HL-60 (cell line): ENCODE results near the gene ARL8A.
A peak's percentile ranks its signal among the peaks of the same experiment; 100 is the strongest.
"Not testable (repeated sequence)": the region's sequence is repeated elsewhere in the genome, so short reads cannot be mapped to it uniquely, and the experiment has no call there.

Experiments used
- DNase-seq, 2 experiments: peaks; one replicate each; pipeline ENCODE4 v3.0.0-alpha.2; 2010 to 2020; ENCODE audit warnings: low read depth in 1 of 2, low spot score in 1 of 2
- H3K27ac ChIP-seq: fragments of 250-450 bp; sonication (Bioruptor Pico); replicated peaks from 2 replicates; pipeline ENCODE4 v1.5.1; 2020; ENCODE audit warnings: mild to moderate bottlenecking, moderate library complexity
- H3K27me3 ChIP-seq: fragments of 250-450 bp; sonication (Bioruptor Pico); 2 replicates; pipeline ENCODE4 v1.5.1; 2021; ENCODE audit warnings: mild to moderate bottlenecking, moderate library complexity; ENCODE audit not compliant: insufficient read depth, poor library complexity, severe bottlenecking
- H3K4me3 ChIP-seq: replicated peaks from 2 replicates; pipeline ENCODE4 v1.5.1; 2011; ENCODE audit warnings: mild to moderate bottlenecking, control low read depth, low read length; ENCODE audit not compliant: insufficient read depth
- GABPA ChIP-seq: IDR thresholded peaks from 2 replicates; pipeline ENCODE4 v1.6.1; 2012; ENCODE audit warnings: low read depth
- POLR2AphosphoS5 ChIP-seq: IDR thresholded peaks from 2 replicates; pipeline ENCODE4 v1.6.1; 2012; ENCODE audit warnings: low read depth
- SPI1 ChIP-seq: IDR thresholded peaks from 2 replicates; pipeline ENCODE4 v1.6.1; 2012; ENCODE audit warnings: low read depth, mild to moderate bottlenecking, borderline replicate concordance
- TF ChIP-seq, protein P1 (sequence below): IDR thresholded peaks from one replicate; pipeline ENCODE4 v1.5.1; 2011; ENCODE audit warnings: low read length, control low read depth, inconsistent platforms; ENCODE audit not compliant: insufficient read depth
- TF ChIP-seq, protein P2 (sequence below): IDR thresholded peaks from 2 replicates; pipeline ENCODE4 v1.6.1; 2012; ENCODE audit warnings: low read depth; ENCODE audit not compliant: insufficient replicate concordance

The ARL8A gene

DNA sequence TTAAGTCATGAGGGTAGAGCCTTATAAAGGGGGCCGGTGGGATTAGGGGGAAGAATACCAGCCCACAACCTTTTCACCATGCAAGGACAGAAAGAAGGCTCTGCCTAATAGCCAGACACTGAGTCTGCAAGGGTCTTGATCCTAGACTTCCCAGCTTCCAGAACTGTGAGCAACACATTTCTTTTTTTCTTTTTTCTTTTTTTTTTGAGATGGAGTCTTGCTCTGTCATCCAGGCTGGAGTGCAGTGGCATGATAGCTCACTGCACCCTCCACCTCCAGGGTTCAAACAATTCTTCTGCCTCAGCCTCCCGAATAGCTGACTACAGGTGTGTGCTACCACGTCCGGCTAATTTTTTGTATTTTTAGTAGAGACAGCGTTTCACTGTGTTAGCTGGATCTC is 1.7 kb upstream of the ARL8A start:
- 0 out of 2 replicates have a peak, but pooled peaks have one; percentile 17 for TF ChIP-seq POLR2AphosphoS5
- TF ChIP-seq, protein P1, sequence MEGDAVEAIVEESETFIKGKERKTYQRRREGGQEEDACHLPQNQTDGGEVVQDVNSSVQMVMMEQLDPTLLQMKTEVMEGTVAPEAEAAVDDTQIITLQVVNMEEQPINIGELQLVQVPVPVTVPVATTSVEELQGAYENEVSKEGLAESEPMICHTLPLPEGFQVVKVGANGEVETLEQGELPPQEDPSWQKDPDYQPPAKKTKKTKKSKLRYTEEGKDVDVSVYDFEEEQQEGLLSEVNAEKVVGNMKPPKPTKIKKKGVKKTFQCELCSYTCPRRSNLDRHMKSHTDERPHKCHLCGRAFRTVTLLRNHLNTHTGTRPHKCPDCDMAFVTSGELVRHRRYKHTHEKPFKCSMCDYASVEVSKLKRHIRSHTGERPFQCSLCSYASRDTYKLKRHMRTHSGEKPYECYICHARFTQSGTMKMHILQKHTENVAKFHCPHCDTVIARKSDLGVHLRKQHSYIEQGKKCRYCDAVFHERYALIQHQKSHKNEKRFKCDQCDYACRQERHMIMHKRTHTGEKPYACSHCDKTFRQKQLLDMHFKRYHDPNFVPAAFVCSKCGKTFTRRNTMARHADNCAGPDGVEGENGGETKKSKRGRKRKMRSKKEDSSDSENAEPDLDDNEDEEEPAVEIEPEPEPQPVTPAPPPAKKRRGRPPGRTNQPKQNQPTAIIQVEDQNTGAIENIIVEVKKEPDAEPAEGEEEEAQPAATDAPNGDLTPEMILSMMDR = no peak
- Histone ChIP-seq H3K27me3 (no peaks in the 10 kb centered on the region), H3K27ac (no peak overlapping the region), H3K4me3 (no peak overlapping the region)
- no peak for DNase-seq

DNA sequence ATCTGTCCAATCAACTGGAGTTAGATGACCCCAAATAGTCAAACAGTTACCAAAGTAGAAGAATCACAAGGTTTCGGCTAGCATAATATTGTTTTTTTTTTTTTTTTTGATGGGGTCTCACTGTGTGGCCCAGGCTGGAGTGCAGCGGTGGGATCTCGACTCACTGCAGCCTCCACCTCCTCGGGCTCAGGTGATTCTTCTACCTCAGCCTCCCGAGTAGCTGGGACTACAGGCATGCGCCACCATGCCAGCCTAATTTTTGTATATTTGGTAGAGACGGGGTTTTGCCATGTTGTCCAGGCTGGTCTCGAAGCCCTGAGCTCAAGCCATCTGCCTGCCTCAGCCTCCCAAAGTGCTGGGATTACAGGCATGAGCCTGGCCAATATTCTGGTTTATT is 1.2 kb upstream of the ARL8A start:
- DNase-seq, H3K27ac ChIP-seq, H3K27me3 ChIP-seq, H3K4me3 ChIP-seq: not testable (repeated sequence)
- TF ChIP-seq POLR2AphosphoS5 = peak; percentile 82

DNA sequence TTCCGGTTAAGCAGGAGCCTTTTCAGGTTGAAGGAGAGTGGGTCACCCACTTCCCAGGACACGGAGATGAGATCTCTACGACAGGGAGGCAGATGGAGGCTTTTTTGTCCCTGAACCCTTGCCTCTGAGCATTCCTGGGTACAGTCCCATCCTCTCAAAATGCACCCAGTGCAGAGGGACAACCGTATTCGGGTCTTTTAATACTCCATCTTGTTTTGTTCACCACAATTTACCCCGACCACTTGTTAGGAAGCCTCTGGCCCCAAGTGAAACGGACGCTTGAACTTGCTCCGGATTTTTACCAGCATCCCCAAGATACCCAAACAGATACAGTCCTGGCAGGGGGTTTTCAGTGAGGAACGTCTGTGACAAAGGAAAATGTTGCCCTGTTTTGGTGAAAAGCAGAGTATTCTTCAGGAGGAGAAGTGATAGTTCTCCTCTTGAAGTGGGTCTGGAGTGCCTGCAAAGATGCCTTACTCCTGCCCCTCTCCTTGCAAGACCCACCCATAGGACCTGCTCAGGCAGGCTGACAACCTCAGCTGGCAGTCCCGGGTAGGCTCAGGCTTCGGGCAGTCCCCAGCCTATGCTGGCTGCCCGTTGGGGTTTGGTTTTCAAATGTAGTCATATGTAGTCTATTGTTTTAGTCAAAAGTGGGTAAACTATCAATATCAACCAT is 669 bp upstream of the ARL8A start:
- peak in 1 of 2 experiments; percentile 49 for DNase-seq
- peak overlapping the region; percentile 87 for H3K4me3 ChIP-seq
- no peaks in the 10 kb centered on the region for H3K27me3 ChIP-seq
- TF ChIP-seq SPI1 (no peak), GABPA (no peak), POLR2AphosphoS5 (no peak; the same call in 1 of the 2 replicates)
- TF ChIP-seq, protein P1 = no peak
- TF ChIP-seq, protein P2, sequence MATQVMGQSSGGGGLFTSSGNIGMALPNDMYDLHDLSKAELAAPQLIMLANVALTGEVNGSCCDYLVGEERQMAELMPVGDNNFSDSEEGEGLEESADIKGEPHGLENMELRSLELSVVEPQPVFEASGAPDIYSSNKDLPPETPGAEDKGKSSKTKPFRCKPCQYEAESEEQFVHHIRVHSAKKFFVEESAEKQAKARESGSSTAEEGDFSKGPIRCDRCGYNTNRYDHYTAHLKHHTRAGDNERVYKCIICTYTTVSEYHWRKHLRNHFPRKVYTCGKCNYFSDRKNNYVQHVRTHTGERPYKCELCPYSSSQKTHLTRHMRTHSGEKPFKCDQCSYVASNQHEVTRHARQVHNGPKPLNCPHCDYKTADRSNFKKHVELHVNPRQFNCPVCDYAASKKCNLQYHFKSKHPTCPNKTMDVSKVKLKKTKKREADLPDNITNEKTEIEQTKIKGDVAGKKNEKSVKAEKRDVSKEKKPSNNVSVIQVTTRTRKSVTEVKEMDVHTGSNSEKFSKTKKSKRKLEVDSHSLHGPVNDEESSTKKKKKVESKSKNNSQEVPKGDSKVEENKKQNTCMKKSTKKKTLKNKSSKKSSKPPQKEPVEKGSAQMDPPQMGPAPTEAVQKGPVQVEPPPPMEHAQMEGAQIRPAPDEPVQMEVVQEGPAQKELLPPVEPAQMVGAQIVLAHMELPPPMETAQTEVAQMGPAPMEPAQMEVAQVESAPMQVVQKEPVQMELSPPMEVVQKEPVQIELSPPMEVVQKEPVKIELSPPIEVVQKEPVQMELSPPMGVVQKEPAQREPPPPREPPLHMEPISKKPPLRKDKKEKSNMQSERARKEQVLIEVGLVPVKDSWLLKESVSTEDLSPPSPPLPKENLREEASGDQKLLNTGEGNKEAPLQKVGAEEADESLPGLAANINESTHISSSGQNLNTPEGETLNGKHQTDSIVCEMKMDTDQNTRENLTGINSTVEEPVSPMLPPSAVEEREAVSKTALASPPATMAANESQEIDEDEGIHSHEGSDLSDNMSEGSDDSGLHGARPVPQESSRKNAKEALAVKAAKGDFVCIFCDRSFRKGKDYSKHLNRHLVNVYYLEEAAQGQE = no peak
- H3K27ac ChIP-seq = peak overlapping the region; percentile 44

DNA sequence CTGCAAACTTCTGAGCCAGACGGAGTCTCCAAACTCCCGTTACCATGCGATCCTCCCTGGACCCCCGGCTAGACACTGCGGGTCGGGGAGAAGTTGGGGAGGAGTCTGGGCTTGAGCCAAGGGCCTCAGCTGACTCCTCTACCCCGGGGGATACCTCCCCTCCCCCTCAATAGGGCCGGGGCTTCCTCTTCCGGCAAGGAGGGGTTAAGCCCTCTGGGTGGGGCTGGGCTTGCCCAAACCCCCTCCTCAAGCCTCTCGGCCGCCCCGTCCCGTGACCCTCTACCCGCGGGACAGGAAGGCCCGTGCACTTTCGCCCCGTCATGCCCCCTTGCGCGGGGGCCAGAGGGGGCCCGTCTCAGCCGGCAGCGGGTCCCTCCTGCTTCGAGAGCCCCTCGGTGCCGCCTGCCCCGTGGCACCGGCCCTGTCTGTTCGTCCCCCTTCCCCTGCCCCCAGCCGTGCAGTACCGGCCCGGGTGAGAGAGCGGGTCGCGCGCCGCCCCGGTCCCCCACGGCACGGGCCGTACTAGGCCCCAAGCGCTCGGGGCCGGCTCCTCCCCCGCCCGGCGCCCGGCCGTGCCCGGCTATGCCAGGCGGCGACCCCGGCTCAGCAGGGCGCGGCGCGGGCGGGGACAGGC is 652 bp downstream of the ARL8A start:
- peak overlapping the region; percentile 95 for H3K27ac ChIP-seq
- no peak for TF ChIP-seq GABPA
- TF ChIP-seq SPI1 = no peak
- TF ChIP-seq POLR2AphosphoS5 = peak; percentile 31; the same call in 1 of the 2 replicates
- TF ChIP-seq, protein P2 = no peak
- peak in 1 of 2 experiments; percentile 59 for DNase-seq
- no peaks in the 10 kb centered on the region for H3K27me3 ChIP-seq
- peak overlapping the region; percentile 87 for H3K4me3 ChIP-seq
